GM10266 (cell line): Measurements from ENCODE around the gene MCC.

Experiments used
- DNase-seq: peaks from one replicate; pipeline ENCODE4 v3.0.0; 2012; ENCODE audit errors: extremely low spot score
- TF ChIP-seq, protein P1 (sequence below): IDR thresholded peaks from 2 replicates; pipeline ENCODE4 v1.5.1; 2012; ENCODE audit warnings: mild to moderate bottlenecking, low read depth; ENCODE audit not compliant: control insufficient read depth, insufficient read depth; ENCODE audit errors: missing control alignments

MCC gene

DNA sequence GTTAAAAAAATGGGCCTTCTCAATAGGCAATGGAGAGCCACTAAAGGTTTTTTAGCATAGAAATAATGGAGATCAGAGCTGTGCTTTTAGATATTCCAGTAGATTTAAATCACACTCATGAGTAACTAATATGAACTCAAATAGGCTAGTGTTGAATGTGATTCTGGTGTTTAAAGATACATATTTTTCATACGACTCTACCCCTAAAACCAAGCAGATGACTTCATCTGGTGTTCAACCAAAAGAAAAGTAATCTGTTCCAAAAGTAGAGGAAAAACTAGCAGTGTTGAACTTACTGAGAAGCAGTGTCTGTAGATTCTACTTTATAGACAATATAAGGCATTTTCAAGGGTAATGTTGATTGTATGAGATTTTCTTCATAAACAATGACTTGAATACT lies 191.6 kb downstream of the MCC start:
- DNase-seq, result no peak
- TF ChIP-seq, protein P1, sequence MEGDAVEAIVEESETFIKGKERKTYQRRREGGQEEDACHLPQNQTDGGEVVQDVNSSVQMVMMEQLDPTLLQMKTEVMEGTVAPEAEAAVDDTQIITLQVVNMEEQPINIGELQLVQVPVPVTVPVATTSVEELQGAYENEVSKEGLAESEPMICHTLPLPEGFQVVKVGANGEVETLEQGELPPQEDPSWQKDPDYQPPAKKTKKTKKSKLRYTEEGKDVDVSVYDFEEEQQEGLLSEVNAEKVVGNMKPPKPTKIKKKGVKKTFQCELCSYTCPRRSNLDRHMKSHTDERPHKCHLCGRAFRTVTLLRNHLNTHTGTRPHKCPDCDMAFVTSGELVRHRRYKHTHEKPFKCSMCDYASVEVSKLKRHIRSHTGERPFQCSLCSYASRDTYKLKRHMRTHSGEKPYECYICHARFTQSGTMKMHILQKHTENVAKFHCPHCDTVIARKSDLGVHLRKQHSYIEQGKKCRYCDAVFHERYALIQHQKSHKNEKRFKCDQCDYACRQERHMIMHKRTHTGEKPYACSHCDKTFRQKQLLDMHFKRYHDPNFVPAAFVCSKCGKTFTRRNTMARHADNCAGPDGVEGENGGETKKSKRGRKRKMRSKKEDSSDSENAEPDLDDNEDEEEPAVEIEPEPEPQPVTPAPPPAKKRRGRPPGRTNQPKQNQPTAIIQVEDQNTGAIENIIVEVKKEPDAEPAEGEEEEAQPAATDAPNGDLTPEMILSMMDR, result no peak

DNA sequence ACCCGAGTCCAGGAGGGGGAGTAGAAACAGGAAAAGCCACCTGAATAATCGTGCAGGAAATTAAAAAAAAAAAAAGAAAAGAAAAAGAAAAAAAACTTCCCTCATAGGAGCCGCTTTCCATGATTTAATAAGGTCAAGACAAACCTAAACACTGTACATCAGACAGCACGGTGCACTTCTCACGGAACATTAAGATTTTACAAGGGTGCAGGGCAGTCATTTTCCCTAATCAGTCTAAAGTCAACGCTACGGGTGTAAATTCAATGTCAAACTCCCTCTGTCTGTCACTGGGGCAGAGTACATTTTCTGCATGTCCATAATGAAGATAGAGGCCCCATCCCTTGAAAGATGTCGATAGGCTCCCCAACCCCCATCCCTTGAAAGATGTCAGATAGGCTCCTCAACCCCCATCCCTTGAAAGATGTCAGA lies 193.1 kb downstream of the MCC start:
- TF ChIP-seq, protein P1, result no peak
- no peak for DNase-seq

DNA sequence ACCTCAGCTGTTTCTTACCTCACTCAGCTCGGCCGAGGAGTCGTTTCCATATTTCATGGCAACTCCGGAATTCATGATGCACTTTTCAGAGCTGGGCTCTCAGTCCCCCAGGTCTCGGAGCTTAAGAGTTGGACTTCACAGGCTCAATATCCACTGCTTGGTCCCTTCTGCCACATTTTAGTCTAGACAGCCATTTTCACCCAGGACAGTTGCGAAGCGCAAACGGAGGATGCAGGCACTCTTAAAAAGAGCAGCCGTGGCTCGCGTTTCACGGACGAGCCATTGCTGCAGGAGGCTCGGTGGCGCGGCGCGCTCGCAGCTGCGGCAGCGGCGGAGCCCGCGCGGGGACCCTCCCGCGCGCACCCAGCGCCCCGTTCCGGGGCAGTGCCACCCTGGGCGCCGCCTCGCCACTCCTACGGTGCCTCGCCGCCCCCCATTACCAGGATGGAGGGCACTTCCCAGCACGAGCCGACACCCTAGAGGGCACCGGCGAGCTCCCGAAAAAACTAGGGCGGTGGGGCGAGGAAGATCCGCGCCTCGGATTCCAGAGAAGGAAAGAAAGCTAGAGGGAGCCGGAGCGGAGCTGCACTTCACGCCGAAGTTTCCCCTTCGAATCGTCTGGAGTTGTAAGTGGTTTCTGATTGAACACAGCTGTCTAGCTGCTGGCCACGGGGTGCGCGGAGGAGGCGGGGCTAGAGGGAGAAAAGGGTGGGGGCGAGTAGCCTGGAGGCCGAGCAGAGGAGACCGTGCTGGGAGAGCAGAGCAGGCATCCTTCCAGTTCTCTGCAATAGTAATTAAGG lies 193.7 kb downstream of the MCC start:
- TF ChIP-seq, protein P1, result no peak
- peak; percentile 83 for DNase-seq

DNA sequence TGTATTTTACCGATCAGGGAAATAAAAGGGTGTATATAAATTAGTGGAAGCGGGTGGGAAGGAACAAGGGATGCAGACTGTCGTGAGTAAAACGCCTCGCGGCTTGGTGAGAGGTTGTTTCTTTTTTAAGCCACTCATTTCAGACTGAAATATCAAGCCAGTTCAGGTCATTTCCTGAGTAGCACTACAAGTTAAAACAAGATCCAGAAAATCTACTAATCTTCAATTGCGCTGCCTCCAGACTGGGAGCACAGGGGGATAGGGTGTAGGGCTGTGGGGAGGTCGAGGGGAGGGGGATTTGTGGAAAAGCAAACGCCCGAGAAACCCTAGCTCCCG lies 194.3 kb downstream of the MCC start:
- TF ChIP-seq, protein P1, result no peak
- peak; percentile 38 for DNase-seq

DNA sequence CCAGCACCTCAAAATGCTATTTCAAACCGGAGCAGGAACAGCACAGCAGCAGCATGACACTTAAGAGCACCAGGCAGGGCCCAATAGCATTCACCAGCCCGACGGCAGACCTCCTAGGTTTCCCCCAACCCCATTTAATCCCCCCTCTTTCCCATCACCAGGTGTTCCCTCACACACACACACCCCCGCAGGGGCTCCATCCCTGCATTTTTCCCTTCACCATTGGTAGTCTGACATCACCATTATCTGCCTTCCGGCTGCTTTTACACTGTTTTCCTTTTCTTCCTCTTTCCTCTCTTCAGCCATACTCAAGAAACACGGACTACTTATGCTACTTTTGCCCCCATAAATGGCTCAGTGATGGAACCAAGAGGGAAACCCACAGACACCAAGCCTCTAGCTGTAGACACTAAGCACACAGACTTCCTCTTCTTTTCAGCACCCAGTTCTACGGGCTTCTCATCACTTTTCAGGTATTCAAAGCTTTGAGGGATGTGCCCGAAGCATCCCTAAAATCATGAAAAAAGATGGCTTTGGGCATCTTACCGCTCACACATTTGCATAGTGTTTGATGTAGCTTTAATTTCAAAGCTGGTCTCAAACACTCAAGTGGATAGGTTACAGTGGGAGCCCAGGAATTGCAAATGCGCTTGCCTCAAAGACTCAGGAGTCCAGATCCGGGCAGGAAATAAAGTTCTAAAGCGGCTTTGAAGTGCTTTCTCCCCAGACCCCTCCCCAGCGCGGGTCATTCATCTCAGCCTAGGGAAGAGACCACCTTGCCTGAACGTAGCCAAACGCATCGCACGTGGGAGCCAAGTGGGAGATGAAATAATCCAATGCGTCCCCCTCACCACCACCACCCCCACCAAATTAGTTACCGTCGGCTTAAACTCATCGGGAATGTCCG lies 194.9 kb downstream of the MCC start:
- TF ChIP-seq, protein P1, result no peak
- DNase-seq, result peak; percentile 20

DNA sequence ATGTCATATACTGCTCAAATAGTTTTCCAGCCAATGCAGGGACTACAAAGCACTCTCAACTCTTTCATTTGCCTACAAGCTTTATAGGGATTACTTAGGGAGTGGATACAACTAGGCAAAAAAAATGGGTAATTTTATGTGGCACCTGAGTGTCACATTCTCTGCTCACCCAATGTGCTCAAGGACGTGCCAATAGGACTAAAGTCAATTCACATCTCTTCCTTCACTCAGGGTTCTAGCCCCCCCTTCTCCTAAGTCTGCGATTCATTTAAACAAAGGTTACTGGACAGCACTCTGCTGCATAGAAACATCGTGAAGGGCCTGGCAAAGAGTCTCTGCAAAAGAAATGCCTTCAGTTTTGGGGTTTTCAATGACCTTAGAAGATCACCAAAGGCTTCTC lies 195.8 kb downstream of the MCC start:
- DNase-seq, result no peak
- TF ChIP-seq, protein P1, result no peak

DNA sequence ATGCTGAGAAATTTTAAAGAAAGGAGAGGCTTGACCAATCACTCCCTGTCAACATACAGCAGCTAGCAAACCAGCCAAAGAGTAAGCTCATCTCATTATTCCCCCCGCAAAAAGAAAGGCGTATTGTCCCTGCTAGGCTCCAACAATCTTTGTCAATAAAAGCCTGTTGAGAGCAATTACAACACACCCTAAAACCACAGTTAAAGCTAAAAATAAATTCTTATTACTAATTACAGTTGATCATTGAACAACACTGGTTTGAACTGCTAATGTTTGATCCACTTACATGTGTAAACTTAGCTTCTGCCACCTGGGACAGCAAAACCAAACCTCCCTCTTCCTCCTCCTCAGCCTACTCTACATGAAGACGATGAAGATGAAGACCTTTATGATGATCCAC lies 204.7 kb downstream of the MCC start:
- TF ChIP-seq, protein P1, result no peak
- DNase-seq, result no peak
